Activated CD4-positive, CD25-positive, alpha-beta regulatory T cell (primary cell): ENCODE results near the gene FAM81A.
"Not testable (repeated sequence)": the region's sequence is repeated elsewhere in the genome, so short reads cannot be mapped to it uniquely, and the experiment has no call there.

Source experiments
- DNase-seq, 4 experiments: peaks; one replicate each; lab custom pipeline; 2025; lab: John Stamatoyannopoulos, UW

FAM81A gene

GRCh38 chr15:59437817-59438624, at the start of gene FAM81A:
TSS of gene FAM81A (plus strand) at chr15:59438186. CDS start at chr15:59458627, 20,441 bp downstream.
- DNase-seq, result peak in 1 of 4 experiments; percentile 14

GRCh38 chr15:59388670-59389069, 49.3 kb upstream of the FAM81A start:
- no peak for DNase-seq

- DNase-seq, result no peak
Observed at GRCh38 chr15:59392299-59392698, 45.7 kb upstream of the FAM81A start.

- DNase-seq, result no peak
Observed at GRCh38 chr15:59394166-59394661, 43.8 kb upstream of the FAM81A start.

GRCh38 chr15:59396211-59396610, 41.8 kb upstream of the FAM81A start:
- DNase-seq, result no peak

GRCh38 chr15:59396679-59397078, 41.3 kb upstream of the FAM81A start:
- no peak for DNase-seq

GRCh38 chr15:59398220-59398619, 39.8 kb upstream of the FAM81A start:
- no peak for DNase-seq

- DNase-seq, result no peak
Observed at GRCh38 chr15:59399465-59400102, 38.4 kb upstream of the FAM81A start.

- no peak for DNase-seq
Observed at GRCh38 chr15:59400103-59400813, 37.7 kb upstream of the FAM81A start.

GRCh38 chr15:59401051-59401823, 36.7 kb upstream of the FAM81A start:
- not testable (repeated sequence) for DNase-seq

- DNase-seq, result no peak
Observed at GRCh38 chr15:59401824-59402569, 36.0 kb upstream of the FAM81A start.

- DNase-seq, result no peak
Observed at GRCh38 chr15:59405079-59405478, 32.9 kb upstream of the FAM81A start.

- DNase-seq, result no peak
Observed at GRCh38 chr15:59406446-59406845, 31.5 kb upstream of the FAM81A start.

GRCh38 chr15:59407946-59408345, 30.0 kb upstream of the FAM81A start:
- DNase-seq, result no peak

- no peak for DNase-seq
Observed at GRCh38 chr15:59410391-59410896, 27.5 kb upstream of the FAM81A start.

- no peak for DNase-seq
Observed at GRCh38 chr15:59413577-59413976, 24.4 kb upstream of the FAM81A start.

- no peak for DNase-seq
Observed at GRCh38 chr15:59416816-59417215, 21.2 kb upstream of the FAM81A start.

- no peak for DNase-seq
Observed at GRCh38 chr15:59419170-59419569, 18.8 kb upstream of the FAM81A start.

GRCh38 chr15:59420108-59420507, 17.9 kb upstream of the FAM81A start:
- DNase-seq, result no peak

- no peak for DNase-seq
Observed at GRCh38 chr15:59420986-59421618, 16.9 kb upstream of the FAM81A start.
